WTC11 (cell line): ENCODE results near the gene ZNF277. TPM values are rescaled to one million over a fixed set of nuclear protein-coding genes. Genes with fewer than 3 reads are reported as not detected.
A peak's percentile ranks its signal among the peaks of the same experiment; 100 is the strongest.

Experiments used
- ATAC-seq: fragments of 200-7000 bp; cut with Tn5 transposase; 2 replicates; pipeline ENCODE4 v1.10.0; 2021; ENCODE audit warnings: mild to moderate bottlenecking, moderate library complexity
- CTCF ChIA-PET: fragments of 300-600 bp; sonication (Branson Sonifier 250); formaldehyde crosslinking; loops from one replicate; lab custom pipeline; 2021; ENCODE audit warnings: antibody characterized with exemption; lab: Charles Lee
- POLR2A ChIA-PET: fragments of 350-600 bp; sonication (Branson Sonifier 250); formaldehyde crosslinking; loops from one replicate; lab custom pipeline; 2021; ENCODE audit warnings: antibody characterized with exemption; lab: Charles Lee
- DNase-seq: peaks from one replicate; pipeline ENCODE4 v3.0.0; 2021; ENCODE audit warnings: low spot score
- H3K27ac Mint-ChIP-seq: 2 replicates; pipeline ENCODE4 v1.8.0; 2021; ENCODE audit warnings: mixed read lengths
- H3K27me3 Mint-ChIP-seq: 2 replicates; pipeline ENCODE4 v1.8.0; 2021; ENCODE audit warnings: low read depth, mild to moderate bottlenecking, moderate library complexity, mixed read lengths
- H3K36me3 Mint-ChIP-seq: 2 replicates; pipeline ENCODE4 v1.8.0; 2021; ENCODE audit warnings: mixed read lengths
- H3K4me1 Mint-ChIP-seq: 2 replicates; pipeline ENCODE4 v1.8.0; 2022; ENCODE audit warnings: mixed read lengths
- H3K4me3 Mint-ChIP-seq: 2 replicates; pipeline ENCODE4 v1.8.0; 2021; ENCODE audit warnings: mild to moderate bottlenecking, moderate library complexity, mixed read lengths
- H3K9me3 Mint-ChIP-seq: 2 replicates; pipeline ENCODE4 v1.8.0; 2021; ENCODE audit warnings: mixed read lengths
- CREM ChIP-seq: sonication (generic); formaldehyde crosslinking; IDR thresholded peaks from 2 replicates; pipeline ENCODE4 v1.8.1; 2022; ENCODE audit warnings: mild to moderate bottlenecking, missing genetic modification reagents, moderate library complexity
- EMX1 ChIP-seq: fragments of 250-450 bp; sonication (Bioruptor Pico); IDR thresholded peaks from 2 replicates; pipeline ENCODE4 v1.8.0; 2021; ENCODE audit warnings: mild to moderate bottlenecking
- FOXK1 ChIP-seq: sonication (generic); formaldehyde crosslinking; IDR thresholded peaks from 2 replicates; pipeline ENCODE4 v1.8.0; 2022; ENCODE audit warnings: mild to moderate bottlenecking, moderate library complexity, missing genetic modification reagents
- GABPB1 ChIP-seq: sonication (generic); formaldehyde crosslinking; IDR thresholded peaks from 2 replicates; pipeline ENCODE4 v1.8.1; 2023; ENCODE audit warnings: mild to moderate bottlenecking, missing genetic modification reagents
- GRHL2 ChIP-seq: fragments of 250-450 bp; sonication (Bioruptor Pico); IDR thresholded peaks from 2 replicates; pipeline ENCODE4 v1.8.0; 2022; ENCODE audit warnings: mild to moderate bottlenecking, moderate library complexity; ENCODE audit not compliant: insufficient replicate concordance, severe bottlenecking
- JUN ChIP-seq: sonication (generic); formaldehyde crosslinking; IDR thresholded peaks from 2 replicates; pipeline ENCODE4 v1.8.0; 2023; ENCODE audit warnings: mild to moderate bottlenecking, missing genetic modification reagents
- PRRX2 ChIP-seq: fragments of 250-450 bp; sonication (Bioruptor Pico); IDR thresholded peaks from 2 replicates; pipeline ENCODE4 v1.8.0; 2021; ENCODE audit warnings: mild to moderate bottlenecking
- TEAD4 ChIP-seq: sonication (generic); formaldehyde crosslinking; IDR thresholded peaks from 2 replicates; pipeline ENCODE4 v1.8.0; 2022; ENCODE audit warnings: mild to moderate bottlenecking, missing genetic modification reagents
- ZNF263 ChIP-seq: sonication (generic); formaldehyde crosslinking; IDR thresholded peaks from 2 replicates; pipeline ENCODE4 v1.8.1; 2022; ENCODE audit warnings: low read depth, mild to moderate bottlenecking, moderate library complexity, missing genetic modification reagents
- ZNF281 ChIP-seq: sonication (generic); formaldehyde crosslinking; IDR thresholded peaks from 2 replicates; pipeline ENCODE4 v1.8.0; 2023; ENCODE audit warnings: mild to moderate bottlenecking, missing genetic modification reagents
- ZNF317 ChIP-seq: sonication (generic); formaldehyde crosslinking; IDR thresholded peaks from 2 replicates; pipeline ENCODE4 v1.8.1; 2023; ENCODE audit warnings: low read depth, mild to moderate bottlenecking, moderate library complexity, missing genetic modification reagents, borderline replicate concordance
- ZNF532 ChIP-seq: fragments of 250-450 bp; sonication (Bioruptor Pico); IDR thresholded peaks from 2 replicates; pipeline ENCODE4 v1.9.0; 2021; ENCODE audit warnings: mild to moderate bottlenecking, borderline replicate concordance
- ZNF671 ChIP-seq: fragments of 250-450 bp; sonication (Bioruptor Pico); IDR thresholded peaks from 2 replicates; pipeline ENCODE4 v1.8.0; 2021; ENCODE audit warnings: mild to moderate bottlenecking
- total RNA-seq: library from RNA; stranded (reverse); gene quantifications from 3 replicates; pipeline ENCODE4 v1.2.3, GENCODE V29; 2021
- TF ChIP-seq, protein P1 (sequence below): sonication (generic); formaldehyde crosslinking; conservative IDR thresholded peaks from 2 replicates; pipeline ENCODE4 v1.8.1; 2023; ENCODE audit warnings: mild to moderate bottlenecking, low read depth, missing genetic modification reagents, moderate library complexity
- TF ChIP-seq, protein P2 (sequence below): fragments of 250-450 bp; sonication (Bioruptor Pico); IDR thresholded peaks from 2 replicates; pipeline ENCODE4 v1.9.0; 2021; ENCODE audit warnings: moderate library complexity, mild to moderate bottlenecking, inconsistent platforms, borderline replicate concordance

ZNF277 gene
- total RNA-seq, 1 experiment from 2014 or later, result 22.5 TPM

DNA sequence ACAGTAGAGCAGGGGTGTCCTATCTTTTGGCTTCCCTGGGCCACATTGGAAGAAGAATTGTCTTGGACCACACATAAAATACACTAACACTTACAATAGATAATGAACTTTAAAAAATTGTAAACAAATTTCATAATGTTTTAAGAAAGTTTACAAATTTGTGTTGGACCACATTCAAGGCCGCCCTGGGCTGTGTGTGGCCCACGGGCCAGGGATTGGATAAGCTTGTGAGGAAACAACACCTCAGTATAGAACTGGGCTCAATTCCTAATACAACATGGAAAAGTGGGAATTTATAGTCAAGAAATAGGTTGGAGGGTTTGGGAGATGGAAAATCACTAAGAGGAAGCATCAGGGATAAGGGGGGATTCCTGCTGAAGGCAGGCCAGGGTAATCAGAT is 17.7 kb downstream of the ZNF277 start:
- TF ChIP-seq ZNF281 (CRISPR knock-in tag) (no peak), EMX1 (CRISPR knock-in tag) (no peak)
- TF ChIP-seq, protein P1, sequence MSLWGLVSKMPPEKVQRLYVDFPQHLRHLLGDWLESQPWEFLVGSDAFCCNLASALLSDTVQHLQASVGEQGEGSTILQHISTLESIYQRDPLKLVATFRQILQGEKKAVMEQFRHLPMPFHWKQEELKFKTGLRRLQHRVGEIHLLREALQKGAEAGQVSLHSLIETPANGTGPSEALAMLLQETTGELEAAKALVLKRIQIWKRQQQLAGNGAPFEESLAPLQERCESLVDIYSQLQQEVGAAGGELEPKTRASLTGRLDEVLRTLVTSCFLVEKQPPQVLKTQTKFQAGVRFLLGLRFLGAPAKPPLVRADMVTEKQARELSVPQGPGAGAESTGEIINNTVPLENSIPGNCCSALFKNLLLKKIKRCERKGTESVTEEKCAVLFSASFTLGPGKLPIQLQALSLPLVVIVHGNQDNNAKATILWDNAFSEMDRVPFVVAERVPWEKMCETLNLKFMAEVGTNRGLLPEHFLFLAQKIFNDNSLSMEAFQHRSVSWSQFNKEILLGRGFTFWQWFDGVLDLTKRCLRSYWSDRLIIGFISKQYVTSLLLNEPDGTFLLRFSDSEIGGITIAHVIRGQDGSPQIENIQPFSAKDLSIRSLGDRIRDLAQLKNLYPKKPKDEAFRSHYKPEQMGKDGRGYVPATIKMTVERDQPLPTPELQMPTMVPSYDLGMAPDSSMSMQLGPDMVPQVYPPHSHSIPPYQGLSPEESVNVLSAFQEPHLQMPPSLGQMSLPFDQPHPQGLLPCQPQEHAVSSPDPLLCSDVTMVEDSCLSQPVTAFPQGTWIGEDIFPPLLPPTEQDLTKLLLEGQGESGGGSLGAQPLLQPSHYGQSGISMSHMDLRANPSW, result no peak
- DNase-seq (no peak), ATAC-seq (no peak)
- CTCF ChIA-PET, result no interaction called here
- H3K4me3 Mint-ChIP-seq, result no peak overlapping the region
- no peaks in the 10 kb centered on the region for H3K27me3 Mint-ChIP-seq
- peaks cover 3% of the 10 kb centered on the region for H3K9me3 Mint-ChIP-seq
- peaks cover 2% of the 10 kb centered on the region; the same call in 1 of the 2 replicates for H3K36me3 Mint-ChIP-seq
- POLR2A ChIA-PET, result interaction anchor here (0.6 to 1.8 kb wide), 2 partner anchors 226 to 535 kb away, joined by 3 to 4 read pairs; partner anchors contain the start of gene IFRD1
- no peak overlapping the region for H3K27ac Mint-ChIP-seq
- peaks cover 27% of the 10 kb centered on the region for H3K4me1 Mint-ChIP-seq

GRCh38 chr7:112225006-112225405 is 18.5 kb downstream of the ZNF277 start:
- Mint-ChIP-seq H3K27ac (no peak overlapping the region), H3K27me3 (no peaks in the 10 kb centered on the region), H3K4me3 (no peak overlapping the region), H3K4me1 (peaks cover 30% of the 10 kb centered on the region), H3K36me3 (peaks cover 2% of the 10 kb centered on the region; the same call in 1 of the 2 replicates), H3K9me3 (peaks cover 3% of the 10 kb centered on the region)
- CTCF ChIA-PET, result no interaction called here
- DNase-seq (no peak), ATAC-seq (no peak)
- no peak for TF ChIP-seq TEAD4 (CRISPR knock-in tag)
- TF ChIP-seq GRHL2, result no peak
- POLR2A ChIA-PET, result interaction anchor here (0.6 to 1.8 kb wide), 2 partner anchors 225 to 534 kb away, joined by 3 to 4 read pairs; partner anchors contain the start of gene IFRD1

DNA sequence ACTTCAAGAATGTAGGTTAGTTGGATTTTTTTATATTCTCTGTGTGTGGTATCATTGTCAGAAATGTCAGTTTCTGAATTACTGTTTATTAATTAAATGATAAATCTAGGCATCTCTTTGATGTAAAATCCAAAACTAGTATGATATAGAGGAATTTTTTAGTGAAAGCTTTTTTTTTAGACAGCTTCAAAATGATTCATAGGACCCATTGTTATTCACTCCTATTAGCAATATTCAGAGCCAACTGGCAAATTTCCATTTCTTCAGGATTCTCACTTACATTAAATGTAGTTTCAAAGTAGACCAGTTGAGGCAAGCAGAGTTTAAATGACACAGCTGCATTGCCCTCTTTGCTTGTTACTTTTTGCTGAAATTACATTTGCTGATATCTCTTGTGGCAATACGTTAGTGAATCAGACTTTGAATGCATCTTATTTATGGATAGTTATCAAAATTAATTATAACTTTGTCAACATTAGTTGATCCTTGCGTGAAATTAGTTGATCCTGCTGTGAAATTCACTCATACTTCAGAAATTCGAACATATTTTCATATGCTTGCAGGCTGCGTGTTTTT is 20.3 kb downstream of the ZNF277 start:
- DNase-seq (no peak), ATAC-seq (no peak)
- ChIA-PET CTCF (no interaction called here), POLR2A (no interaction called here)
- H3K9me3 Mint-ChIP-seq, result peaks cover 3% of the 10 kb centered on the region
- no peaks in the 10 kb centered on the region for H3K27me3 Mint-ChIP-seq
- peaks cover 24% of the 10 kb centered on the region for H3K4me1 Mint-ChIP-seq
- H3K36me3 Mint-ChIP-seq, result no peaks in the 10 kb centered on the region
- TF ChIP-seq CREM (CRISPR knock-in tag) (no peak), ZNF671 (no peak), JUN (CRISPR knock-in tag) (no peak), FOXK1 (CRISPR knock-in tag) (no peak), ZNF317 (CRISPR knock-in tag) (no peak), GABPB1 (CRISPR knock-in tag) (no peak), ZNF263 (no peak), PRRX2 (CRISPR knock-in tag) (no peak), ZNF532 (CRISPR knock-in tag) (no peak)
- TF ChIP-seq, protein P2, sequence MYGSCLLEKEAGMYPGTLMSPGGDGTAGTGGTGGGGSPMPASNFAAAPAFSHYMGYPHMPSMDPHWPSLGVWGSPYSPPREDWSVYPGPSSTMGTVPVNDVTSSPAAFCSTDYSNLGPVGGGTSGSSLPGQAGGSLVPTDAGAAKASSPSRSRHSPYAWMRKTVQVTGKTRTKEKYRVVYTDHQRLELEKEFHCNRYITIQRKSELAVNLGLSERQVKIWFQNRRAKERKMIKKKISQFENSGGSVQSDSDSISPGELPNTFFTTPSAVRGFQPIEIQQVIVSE (CRISPR knock-in tag), result no peak
- peak overlapping the region; percentile 25; the same call in 1 of the 2 replicates for H3K27ac Mint-ChIP-seq
- H3K4me3 Mint-ChIP-seq, result no peak overlapping the region
